Fibroblast of skin of scalp (primary cell): ENCODE measurements around the gene DDX24. TPM values are rescaled to one million over a fixed set of nuclear protein-coding genes. Genes with fewer than 3 reads are reported as not detected.

ENCODE experiments used
- DNase-seq: peaks from one replicate; pipeline ENCODE4 v3.0.0-alpha.2; 2013
- polyA plus RNA-seq, 2 experiments: library from polyadenylated mRNA; unstranded; fragments of 120-200 nt; gene quantifications; one replicate each; pipeline ENCODE4 v1.2.1, GENCODE V29; 2013; ENCODE audit not compliant: insufficient read length in 2 of 2

The DDX24 gene
- polyA plus RNA-seq (2013, experiment 1 of 2; ENCODE audit: insufficient read length): 123 TPM
- 132 TPM for polyA plus RNA-seq (2013, experiment 2 of 2; ENCODE audit: insufficient read length)

GRCh38 chr14:94080621-94081385 lies at the start of gene DDX24, which contains the start of gene IFI27L1:
DDX24 (minus strand) TSS chr14:94081202; CDS start chr14:94079742, 1,460 bp downstream.
IFI27L1 (plus strand) TSS chr14:94081310; CDS start chr14:94096938, 15,628 bp downstream.
- DNase-seq: peak; percentile 93

- peak; percentile 56 for DNase-seq
Observed at GRCh38 chr14:94129758-94130414, 48.9 kb upstream of the DDX24 start.

- peak; percentile 88 for DNase-seq
Observed at GRCh38 chr14:94129111-94129757, 48.2 kb upstream of the DDX24 start, which contains the start of gene IFI27L2. IFI27L2 (minus strand) TSS chr14:94129604; CDS start chr14:94129564, 40 bp downstream.

GRCh38 chr14:94128216-94128839 lies 47.3 kb upstream of the DDX24 start:
- no peak for DNase-seq

- no peak for DNase-seq
Observed at GRCh38 chr14:94127330-94127729, 46.3 kb upstream of the DDX24 start.

GRCh38 chr14:94126800-94127199 lies 45.8 kb upstream of the DDX24 start:
- DNase-seq: no peak

- DNase-seq: no peak
Observed at GRCh38 chr14:94126419-94126677, 45.3 kb upstream of the DDX24 start.

GRCh38 chr14:94125659-94126418 lies 44.8 kb upstream of the DDX24 start:
- no peak for DNase-seq

GRCh38 chr14:94124582-94125377 lies 43.8 kb upstream of the DDX24 start:
- DNase-seq: no peak

GRCh38 chr14:94123868-94124267 lies 42.9 kb upstream of the DDX24 start:
- DNase-seq: no peak

GRCh38 chr14:94123296-94123695 lies 42.3 kb upstream of the DDX24 start:
- no peak for DNase-seq

- no peak for DNase-seq
Observed at GRCh38 chr14:94122438-94122837, 41.4 kb upstream of the DDX24 start.

GRCh38 chr14:94121485-94121884 lies 40.5 kb upstream of the DDX24 start:
- no peak for DNase-seq

GRCh38 chr14:94120667-94121340 lies 39.8 kb upstream of the DDX24 start:
- peak; percentile 63 for DNase-seq

- DNase-seq: no peak
Observed at GRCh38 chr14:94119071-94119470, 38.1 kb upstream of the DDX24 start.

GRCh38 chr14:94117856-94118255 lies 36.9 kb upstream of the DDX24 start:
- no peak for DNase-seq

- no peak for DNase-seq
Observed at GRCh38 chr14:94116701-94117100, 35.7 kb upstream of the DDX24 start.

GRCh38 chr14:94115631-94116030 lies 34.6 kb upstream of the DDX24 start:
- no peak for DNase-seq

- no peak for DNase-seq
Observed at GRCh38 chr14:94115058-94115591, 34.1 kb upstream of the DDX24 start.

GRCh38 chr14:94114589-94115057 lies 33.6 kb upstream of the DDX24 start:
- DNase-seq: no peak
